ENCODE data around the gene RALGAPA2.

Gene RALGAPA2

GRCh38 chr20:20423117-20423516, 289.3 kb downstream of the RALGAPA2 start:
- no peak for TF ChIP-seq CTCF (IDR thresholded peaks at IDR 0.05; ENCODE audit: low read depth, low read length)
- H3K4me3 ChIP-seq (replicated peaks in 1 of 2; ENCODE audit: low read depth in 2 of 2, low read length in 2 of 2), result no peak overlapping the region
- no peak for DNase-seq (ENCODE audit: low read depth in 2 of 2)

- H3K4me3 ChIP-seq (replicated peaks in 1 of 2; ENCODE audit: low read depth in 2 of 2, low read length in 2 of 2), result no peak overlapping the region
- no peak for TF ChIP-seq CTCF (IDR thresholded peaks at IDR 0.05; ENCODE audit: low read depth, low read length)
- DNase-seq (ENCODE audit: low read depth in 2 of 2), result no peak
These were observed 294.4 kb downstream of the RALGAPA2 start for GRCh38 chr20:20417876-20418676.

- no peak for TF ChIP-seq CTCF (IDR thresholded peaks at IDR 0.05; ENCODE audit: low read depth, low read length)
- no peak overlapping the region for H3K4me3 ChIP-seq (replicated peaks in 1 of 2; ENCODE audit: low read depth in 2 of 2, low read length in 2 of 2)
- DNase-seq (ENCODE audit: low read depth in 2 of 2), result no peak
These were observed 297.1 kb downstream of the RALGAPA2 start for GRCh38 chr20:20415321-20415720.

- H3K4me3 ChIP-seq (replicated peaks in 1 of 2; ENCODE audit: low read depth in 2 of 2, low read length in 2 of 2), result no peak overlapping the region
- TF ChIP-seq CTCF (IDR thresholded peaks at IDR 0.05; ENCODE audit: low read depth, low read length), result no peak
- DNase-seq (ENCODE audit: low read depth in 2 of 2), result no peak
These were observed 297.7 kb downstream of the RALGAPA2 start for GRCh38 chr20:20414640-20415220.

GRCh38 chr20:20413810-20414281, 298.6 kb downstream of the RALGAPA2 start:
- H3K4me3 ChIP-seq (replicated peaks in 1 of 2; ENCODE audit: low read depth in 2 of 2, low read length in 2 of 2), result no peak overlapping the region
- no peak for DNase-seq (ENCODE audit: low read depth in 2 of 2)
- no peak for TF ChIP-seq CTCF (IDR thresholded peaks at IDR 0.05; ENCODE audit: low read depth, low read length)

GRCh38 chr20:20412750-20413149, 299.7 kb downstream of the RALGAPA2 start:
- no peak overlapping the region for H3K4me3 ChIP-seq (replicated peaks in 1 of 2; ENCODE audit: low read depth in 2 of 2, low read length in 2 of 2)
- no peak for TF ChIP-seq CTCF (IDR thresholded peaks at IDR 0.05; ENCODE audit: low read depth, low read length)
- no peak for DNase-seq (ENCODE audit: low read depth in 2 of 2)

Measured in cardiac fibroblast (primary cell).